Measurements from ENCODE around the gene BRME1. TPM values are rescaled to one million over a fixed set of nuclear protein-coding genes. Genes with fewer than 3 reads are reported as not detected.

Gene BRME1
- total RNA-seq, 1 donor from 2014 or later: 2.9 TPM

- H3K4me3 Mint-ChIP-seq (ENCODE audit: unreplicated experiment): peak overlapping the region; percentile 73
- no peak for DNase-seq (ENCODE audit: low spot score)
- H3K4me1 Mint-ChIP-seq (ENCODE audit: low read depth): peaks cover 37% of the 10 kb centered on the region
- no peak for TF ChIP-seq CTCF (IDR thresholded peaks at IDR 0.05)
- no peaks in the 10 kb centered on the region for H3K27me3 Mint-ChIP-seq (ENCODE audit: low read depth)
- no peaks in the 10 kb centered on the region for H3K9me3 Mint-ChIP-seq (ENCODE audit: low read depth)
- H3K36me3 Mint-ChIP-seq (ENCODE audit: low read depth): no peaks in the 10 kb centered on the region
- peak overlapping the region; percentile 80 for H3K27ac Mint-ChIP-seq (ENCODE audit: unreplicated experiment)
Measured at GRCh38 chr19:13866463-13867046, 39.4 kb downstream of the BRME1 start.

- H3K27ac Mint-ChIP-seq (ENCODE audit: unreplicated experiment): peak overlapping the region; percentile 80
- no peaks in the 10 kb centered on the region for H3K9me3 Mint-ChIP-seq (ENCODE audit: low read depth)
- TF ChIP-seq CTCF (IDR thresholded peaks at IDR 0.05): no peak
- no peak for DNase-seq (ENCODE audit: low spot score)
- H3K36me3 Mint-ChIP-seq (ENCODE audit: low read depth): no peaks in the 10 kb centered on the region
- peaks cover 43% of the 10 kb centered on the region for H3K4me1 Mint-ChIP-seq (ENCODE audit: low read depth)
- peak overlapping the region; percentile 73 for H3K4me3 Mint-ChIP-seq (ENCODE audit: unreplicated experiment)
- no peaks in the 10 kb centered on the region for H3K27me3 Mint-ChIP-seq (ENCODE audit: low read depth)
Measured at GRCh38 chr19:13865571-13866462, 40.1 kb downstream of the BRME1 start.

DNA sequence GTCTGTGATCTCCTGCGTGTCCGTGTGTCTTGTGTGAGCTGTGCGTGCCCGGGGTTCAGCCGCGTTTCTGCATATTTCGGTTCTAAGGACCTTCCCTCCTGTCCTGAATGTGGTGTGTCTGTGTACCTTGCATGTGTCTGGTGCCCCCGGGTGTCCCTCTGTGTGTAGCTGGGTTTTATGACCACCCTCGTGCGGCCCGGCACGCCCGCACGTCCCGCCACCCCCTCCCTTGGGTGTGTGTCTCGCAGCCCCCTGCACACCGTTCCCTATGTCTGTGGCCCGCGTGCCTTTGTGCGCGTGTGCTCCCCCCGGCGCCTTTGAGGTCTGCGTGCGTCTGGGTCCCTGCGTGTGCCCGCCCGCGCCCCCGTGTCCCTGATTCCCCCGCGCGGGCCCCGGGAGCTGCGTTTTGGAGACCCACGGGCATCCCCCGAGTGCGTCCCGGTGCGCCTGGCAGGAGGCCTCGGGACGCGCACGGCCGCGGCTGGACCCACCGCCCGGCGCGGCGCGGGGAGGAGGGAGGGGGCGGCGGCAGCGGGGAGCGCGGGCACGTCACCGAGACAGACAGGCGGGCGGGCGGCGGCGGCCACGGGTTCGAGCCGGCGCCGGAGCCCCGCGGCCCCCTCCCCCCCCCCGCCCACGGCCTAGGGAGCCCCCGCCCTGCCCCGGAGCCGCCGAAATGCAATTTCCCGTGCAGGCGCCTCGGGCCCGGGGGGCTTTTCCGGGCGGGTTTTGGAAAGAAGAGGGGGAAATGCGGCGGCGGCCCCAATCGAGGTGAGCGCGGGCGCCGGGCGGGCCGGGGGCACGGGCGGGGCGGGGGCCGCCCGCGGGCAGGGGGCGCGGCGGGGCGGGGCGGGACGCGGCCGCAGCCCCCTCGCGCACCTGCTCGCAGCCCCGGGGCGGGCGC lies 41.0 kb downstream of the BRME1 start:
- Mint-ChIP-seq H3K27ac (ENCODE audit: unreplicated experiment) (peak overlapping the region; percentile 83), H3K9me3 (ENCODE audit: low read depth) (no peaks in the 10 kb centered on the region), H3K36me3 (ENCODE audit: low read depth) (no peaks in the 10 kb centered on the region), H3K4me1 (ENCODE audit: low read depth) (peaks cover 46% of the 10 kb centered on the region), H3K4me3 (ENCODE audit: unreplicated experiment) (peak overlapping the region; percentile 63), H3K27me3 (ENCODE audit: low read depth) (no peaks in the 10 kb centered on the region)
- DNase-seq (ENCODE audit: low spot score): no peak
- TF ChIP-seq CTCF (IDR thresholded peaks at IDR 0.05): no peak

GRCh38 chr19:13864046-13864666 lies 41.8 kb downstream of the BRME1 start:
- TF ChIP-seq CTCF (IDR thresholded peaks at IDR 0.05): no peak
- H3K36me3 Mint-ChIP-seq (ENCODE audit: low read depth): no peaks in the 10 kb centered on the region
- H3K4me3 Mint-ChIP-seq (ENCODE audit: unreplicated experiment): peak overlapping the region; percentile 63
- no peaks in the 10 kb centered on the region for H3K27me3 Mint-ChIP-seq (ENCODE audit: low read depth)
- H3K9me3 Mint-ChIP-seq (ENCODE audit: low read depth): no peaks in the 10 kb centered on the region
- H3K4me1 Mint-ChIP-seq (ENCODE audit: low read depth): peaks cover 53% of the 10 kb centered on the region
- peak overlapping the region; percentile 83 for H3K27ac Mint-ChIP-seq (ENCODE audit: unreplicated experiment)
- DNase-seq (ENCODE audit: low spot score): no peak

Data from chondrocyte (in vitro differentiated cells).